ENCODE measurements around the gene CFLAR.
A peak's percentile ranks its signal among the peaks of the same experiment; 100 is the strongest.

CFLAR gene

DNA sequence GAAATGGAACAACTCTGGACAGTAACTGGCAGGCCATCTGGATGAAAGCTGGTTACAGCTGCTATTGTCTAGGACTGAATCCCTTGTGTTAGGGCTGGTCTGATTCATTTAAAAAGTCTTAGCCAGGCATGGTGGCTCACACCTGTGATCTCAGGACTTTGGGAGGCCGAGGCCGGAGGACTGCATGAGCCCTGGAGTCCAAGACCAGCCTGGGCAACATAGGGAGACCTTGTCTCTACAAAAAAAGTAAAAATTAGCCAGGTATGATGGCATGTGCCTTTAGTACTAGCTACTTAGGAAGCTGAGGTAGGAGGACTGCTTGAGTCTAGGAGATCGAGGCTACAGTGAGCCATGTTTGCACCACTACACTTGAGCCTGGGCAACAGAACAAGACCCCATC is 15.5 kb upstream of the CFLAR start:
- Histone ChIP-seq H3K27ac (ENCODE audit: low read depth, low read length) (no peak overlapping the region), H3K9ac (ENCODE audit: low read length in 5 of 5) (no peak overlapping the region), H3K36me3 (ENCODE audit: control insufficient read depth in 5 of 5, insufficient read depth in 5 of 5, low read length in 5 of 5) (no peaks in the 10 kb centered on the region), H3K4me1 (ENCODE audit: control insufficient read depth in 5 of 5, insufficient read depth in 5 of 5, low read length in 5 of 5) (no peaks in the 10 kb centered on the region), H3K4me3 (ENCODE audit: low read depth in 1 of 5, low read length in 5 of 5) (no peak overlapping the region), H3K9me3 (ENCODE audit: control insufficient read depth in 5 of 5, low read length in 5 of 5) (no peaks in the 10 kb centered on the region), H3K27me3 (ENCODE audit: control insufficient read depth in 5 of 5, insufficient read depth in 4 of 5, low read length in 5 of 5) (no peaks in the 10 kb centered on the region)

DNA sequence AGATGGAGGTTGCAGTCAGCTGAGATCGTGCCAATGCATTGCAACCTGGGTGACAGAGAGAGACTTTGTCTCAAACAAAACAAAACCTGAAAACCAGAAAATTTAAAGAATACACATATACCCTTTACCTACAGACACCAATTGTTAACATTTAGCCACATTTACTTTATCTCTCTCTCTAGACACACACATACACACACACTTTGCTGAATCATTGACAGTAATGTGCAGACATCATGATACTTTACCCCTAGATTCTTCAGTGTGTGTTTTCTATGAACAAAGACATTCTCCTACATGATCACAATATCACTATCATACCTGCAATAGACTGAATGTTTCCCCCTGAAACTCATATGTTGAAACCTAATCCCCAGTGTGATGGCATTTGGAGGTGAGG is 10.2 kb upstream of the CFLAR start:
- H3K27ac ChIP-seq (ENCODE audit: low read depth, low read length): no peak overlapping the region
- H3K9me3 ChIP-seq (ENCODE audit: control insufficient read depth in 5 of 5, low read length in 5 of 5): no peaks in the 10 kb centered on the region
- H3K27me3 ChIP-seq (ENCODE audit: control insufficient read depth in 5 of 5, insufficient read depth in 4 of 5, low read length in 5 of 5): no peaks in the 10 kb centered on the region
- H3K4me3 ChIP-seq (ENCODE audit: low read depth in 1 of 5, low read length in 5 of 5): no peak overlapping the region
- peaks cover 0 to 16% (median 4%) of the 10 kb centered on the region in 5 donors for H3K4me1 ChIP-seq (ENCODE audit: control insufficient read depth in 5 of 5, insufficient read depth in 5 of 5, low read length in 5 of 5)
- no peaks in the 10 kb centered on the region for H3K36me3 ChIP-seq (ENCODE audit: control insufficient read depth in 5 of 5, insufficient read depth in 5 of 5, low read length in 5 of 5)
- no peak overlapping the region for H3K9ac ChIP-seq (ENCODE audit: low read length in 5 of 5)

DNA sequence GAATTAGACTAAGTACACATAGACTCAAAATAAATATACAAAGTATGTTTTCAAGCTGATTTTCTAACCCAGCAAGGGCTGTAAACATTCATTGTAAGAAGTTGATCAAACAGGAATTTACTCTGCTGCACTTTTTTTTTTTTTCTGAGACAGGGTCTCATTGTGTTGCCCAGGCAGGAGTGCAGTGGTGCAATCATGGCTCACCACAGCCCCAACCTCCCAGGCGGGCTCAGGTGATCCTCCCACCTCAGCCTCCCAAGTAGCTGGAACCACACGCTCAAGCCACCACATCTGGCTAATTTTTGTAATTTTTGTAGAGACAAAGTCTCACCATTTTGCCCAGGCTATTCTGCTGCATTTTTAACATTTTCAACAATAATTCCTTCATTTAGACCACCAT is 8.3 kb upstream of the CFLAR start:
- Histone ChIP-seq H3K4me1 (ENCODE audit: control insufficient read depth in 5 of 5, insufficient read depth in 5 of 5, low read length in 5 of 5) (peaks cover 0 to 21% (median 5%) of the 10 kb centered on the region in 5 donors), H3K4me3 (ENCODE audit: low read depth in 1 of 5, low read length in 5 of 5) (no peak overlapping the region), H3K9me3 (ENCODE audit: control insufficient read depth in 5 of 5, low read length in 5 of 5) (no peaks in the 10 kb centered on the region), H3K27ac (ENCODE audit: low read depth, low read length) (no peak overlapping the region), H3K36me3 (ENCODE audit: control insufficient read depth in 5 of 5, insufficient read depth in 5 of 5, low read length in 5 of 5) (no peaks in the 10 kb centered on the region), H3K27me3 (ENCODE audit: control insufficient read depth in 5 of 5, insufficient read depth in 4 of 5, low read length in 5 of 5) (no peaks in the 10 kb centered on the region), H3K9ac (ENCODE audit: low read length in 5 of 5) (no peak overlapping the region)

DNA sequence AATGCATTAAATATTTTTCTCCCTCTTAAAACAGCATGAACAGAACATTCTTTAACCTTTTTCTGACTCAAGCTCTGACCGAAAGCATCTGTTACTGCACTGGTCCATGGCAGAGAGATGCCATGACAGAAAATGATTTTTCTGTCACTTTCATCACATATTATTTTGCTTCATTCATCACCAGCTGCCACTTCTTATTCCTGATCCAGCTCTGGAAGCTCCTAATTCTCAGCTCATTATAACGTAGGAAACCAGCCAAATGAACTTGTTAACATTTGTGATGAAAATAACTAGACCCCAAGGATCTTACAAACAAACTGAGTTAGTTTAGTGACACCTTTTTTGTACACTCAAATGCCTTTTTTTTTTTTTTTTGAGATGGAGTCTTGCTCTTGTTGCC is 7.6 kb upstream of the CFLAR start:
- Histone ChIP-seq H3K27ac (ENCODE audit: low read depth, low read length) (no peak overlapping the region), H3K9ac (ENCODE audit: low read length in 5 of 5) (no peak overlapping the region), H3K4me1 (ENCODE audit: control insufficient read depth in 5 of 5, insufficient read depth in 5 of 5, low read length in 5 of 5) (peaks cover 0 to 21% (median 5%) of the 10 kb centered on the region in 5 donors), H3K27me3 (ENCODE audit: control insufficient read depth in 5 of 5, insufficient read depth in 4 of 5, low read length in 5 of 5) (no peaks in the 10 kb centered on the region), H3K4me3 (ENCODE audit: low read depth in 1 of 5, low read length in 5 of 5) (no peak overlapping the region), H3K9me3 (ENCODE audit: control insufficient read depth in 5 of 5, low read length in 5 of 5) (no peaks in the 10 kb centered on the region), H3K36me3 (ENCODE audit: control insufficient read depth in 5 of 5, insufficient read depth in 5 of 5, low read length in 5 of 5) (no peaks in the 10 kb centered on the region)

DNA sequence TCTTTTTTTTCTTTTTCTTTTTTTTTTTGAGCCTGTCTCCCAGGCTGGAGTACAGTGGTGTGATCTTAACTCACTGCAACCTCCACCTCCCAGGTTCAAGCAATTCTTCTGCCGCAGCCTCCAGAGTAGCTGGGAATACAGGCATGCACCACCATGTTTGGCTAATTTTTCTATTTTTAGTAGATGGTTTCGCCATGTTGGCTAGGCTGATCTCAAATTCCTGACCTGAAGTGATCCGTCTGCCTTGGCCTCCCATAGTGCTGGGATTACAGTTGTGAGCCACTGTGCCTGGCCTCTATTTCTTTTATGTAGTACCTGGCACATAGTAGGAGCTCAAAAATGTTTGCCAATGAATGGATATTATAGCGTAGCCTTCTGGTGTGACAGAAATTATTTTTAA is 6.8 kb upstream of the CFLAR start:
- Histone ChIP-seq H3K4me3 (ENCODE audit: low read depth in 1 of 5, low read length in 5 of 5) (no peak overlapping the region), H3K27ac (ENCODE audit: low read depth, low read length) (no peak overlapping the region), H3K36me3 (ENCODE audit: control insufficient read depth in 5 of 5, insufficient read depth in 5 of 5, low read length in 5 of 5) (no peaks in the 10 kb centered on the region), H3K9ac (ENCODE audit: low read length in 5 of 5) (no peak overlapping the region), H3K27me3 (ENCODE audit: control insufficient read depth in 5 of 5, insufficient read depth in 4 of 5, low read length in 5 of 5) (no peaks in the 10 kb centered on the region), H3K4me1 (ENCODE audit: control insufficient read depth in 5 of 5, insufficient read depth in 5 of 5, low read length in 5 of 5) (peaks cover 0 to 21% (median 6%) of the 10 kb centered on the region in 5 donors), H3K9me3 (ENCODE audit: control insufficient read depth in 5 of 5, low read length in 5 of 5) (no peaks in the 10 kb centered on the region)

DNA sequence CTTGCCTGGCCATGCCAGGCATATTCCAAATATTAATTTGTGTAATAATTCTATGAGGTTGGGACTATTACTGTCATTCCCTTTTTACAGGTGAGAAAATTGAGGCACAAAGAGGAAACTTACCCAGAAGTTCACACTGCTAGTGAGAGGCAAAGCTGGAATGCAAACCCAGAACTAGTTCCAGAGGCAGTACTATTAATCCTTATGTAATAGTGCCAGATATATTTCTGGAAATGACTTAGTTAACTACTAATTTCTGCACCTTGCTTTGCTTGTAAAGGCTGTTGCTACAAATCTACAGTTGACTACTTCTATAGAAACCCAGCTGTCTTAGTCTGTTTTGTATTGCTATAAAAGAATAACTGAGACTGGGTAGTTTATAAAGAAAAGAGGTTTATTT is 5.3 kb upstream of the CFLAR start:
- no peaks in the 10 kb centered on the region for H3K36me3 ChIP-seq (ENCODE audit: control insufficient read depth in 5 of 5, insufficient read depth in 5 of 5, low read length in 5 of 5)
- no peak overlapping the region for H3K27ac ChIP-seq (ENCODE audit: low read depth, low read length)
- H3K9ac ChIP-seq (ENCODE audit: low read length in 5 of 5): no peak overlapping the region
- no peaks in the 10 kb centered on the region for H3K9me3 ChIP-seq (ENCODE audit: control insufficient read depth in 5 of 5, low read length in 5 of 5)
- no peak overlapping the region for H3K4me3 ChIP-seq (ENCODE audit: low read depth in 1 of 5, low read length in 5 of 5)
- peaks cover 2 to 26% (median 17%) of the 10 kb centered on the region in 5 donors for H3K4me1 ChIP-seq (ENCODE audit: control insufficient read depth in 5 of 5, insufficient read depth in 5 of 5, low read length in 5 of 5)
- H3K27me3 ChIP-seq (ENCODE audit: control insufficient read depth in 5 of 5, insufficient read depth in 4 of 5, low read length in 5 of 5): no peaks in the 10 kb centered on the region

DNA sequence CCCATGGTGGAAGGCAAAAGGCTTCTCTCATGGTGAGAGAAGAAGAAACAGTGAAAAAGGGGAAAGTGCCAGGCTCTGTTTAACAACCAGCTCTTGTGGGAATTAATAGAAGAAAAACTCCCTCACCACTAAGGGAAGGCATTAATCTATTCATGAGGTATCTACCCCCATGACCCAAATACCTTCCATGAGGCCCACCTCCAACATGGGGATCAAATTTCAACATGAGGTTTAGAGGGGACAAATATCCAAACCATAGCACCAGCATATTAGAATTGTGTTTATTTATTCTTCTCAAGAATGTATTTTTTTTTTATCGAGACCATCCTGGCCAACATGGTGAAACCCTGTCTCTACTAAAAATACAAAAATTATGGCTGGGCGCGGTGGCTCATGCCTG is 4.9 kb upstream of the CFLAR start:
- no peak overlapping the region for H3K9ac ChIP-seq (ENCODE audit: low read length in 5 of 5)
- no peak overlapping the region for H3K4me3 ChIP-seq (ENCODE audit: low read depth in 1 of 5, low read length in 5 of 5)
- H3K27ac ChIP-seq (ENCODE audit: low read depth, low read length): no peak overlapping the region
- no peaks in the 10 kb centered on the region for H3K9me3 ChIP-seq (ENCODE audit: control insufficient read depth in 5 of 5, low read length in 5 of 5)
- H3K36me3 ChIP-seq (ENCODE audit: control insufficient read depth in 5 of 5, insufficient read depth in 5 of 5, low read length in 5 of 5): no peaks in the 10 kb centered on the region
- H3K4me1 ChIP-seq (ENCODE audit: control insufficient read depth in 5 of 5, insufficient read depth in 5 of 5, low read length in 5 of 5): peaks cover 2 to 26% (median 18%) of the 10 kb centered on the region in 5 donors
- no peaks in the 10 kb centered on the region for H3K27me3 ChIP-seq (ENCODE audit: control insufficient read depth in 5 of 5, insufficient read depth in 4 of 5, low read length in 5 of 5)

DNA sequence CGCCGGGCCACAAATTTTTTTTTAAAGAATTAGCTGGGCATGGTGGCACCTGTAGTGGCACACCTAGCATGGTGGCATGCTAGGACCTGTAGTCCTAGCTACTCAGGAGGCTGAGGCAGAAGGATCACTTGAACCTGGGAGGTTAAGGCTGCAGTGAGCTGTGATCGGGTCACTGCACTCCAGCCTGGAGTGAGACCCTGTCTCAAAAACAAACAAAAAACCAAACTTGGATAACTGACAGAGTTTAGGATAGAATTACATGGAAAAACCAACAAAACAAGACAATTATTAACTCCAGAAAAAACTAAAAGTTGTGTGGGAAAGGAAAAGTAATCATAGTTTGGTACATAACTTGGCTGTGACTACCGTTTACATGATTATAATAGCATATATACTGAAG is 1.6 kb upstream of the CFLAR start:
- Histone ChIP-seq H3K9ac (ENCODE audit: low read length in 5 of 5) (no peak overlapping the region), H3K9me3 (ENCODE audit: control insufficient read depth in 5 of 5, low read length in 5 of 5) (no peaks in the 10 kb centered on the region), H3K27ac (ENCODE audit: low read depth, low read length) (peak overlapping the region; percentile 100), H3K36me3 (ENCODE audit: control insufficient read depth in 5 of 5, insufficient read depth in 5 of 5, low read length in 5 of 5) (no peaks in the 10 kb centered on the region), H3K4me1 (ENCODE audit: control insufficient read depth in 5 of 5, insufficient read depth in 5 of 5, low read length in 5 of 5) (peaks cover 5 to 36% (median 22%) of the 10 kb centered on the region in 5 donors), H3K27me3 (ENCODE audit: control insufficient read depth in 5 of 5, insufficient read depth in 4 of 5, low read length in 5 of 5) (no peaks in the 10 kb centered on the region), H3K4me3 (ENCODE audit: low read depth in 1 of 5, low read length in 5 of 5) (peak overlapping the region in 2 of 5 donors; percentile 34 to 96)

DNA sequence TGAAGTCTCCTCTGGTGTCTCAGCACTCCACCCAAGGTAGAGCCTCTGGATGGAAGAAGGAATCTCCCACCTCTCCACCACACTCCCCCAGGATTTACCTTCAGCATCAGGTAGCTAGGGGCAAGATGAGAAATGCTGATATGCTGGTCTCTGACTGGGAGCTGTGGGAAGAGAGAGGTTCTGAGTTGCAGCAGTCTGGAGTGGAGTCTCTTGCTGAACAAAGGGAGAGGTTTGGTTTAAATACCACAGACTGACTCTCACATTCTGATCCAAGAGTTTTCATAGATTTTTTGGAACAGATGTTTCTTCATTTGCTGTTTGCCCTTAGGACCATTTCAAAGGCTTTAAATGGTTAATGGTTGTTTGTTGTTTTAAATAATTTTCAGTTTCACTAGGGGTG is 1.1 kb upstream of the CFLAR start:
- Histone ChIP-seq H3K27me3 (ENCODE audit: control insufficient read depth in 5 of 5, insufficient read depth in 4 of 5, low read length in 5 of 5) (no peaks in the 10 kb centered on the region), H3K36me3 (ENCODE audit: control insufficient read depth in 5 of 5, insufficient read depth in 5 of 5, low read length in 5 of 5) (no peaks in the 10 kb centered on the region), H3K4me1 (ENCODE audit: control insufficient read depth in 5 of 5, insufficient read depth in 5 of 5, low read length in 5 of 5) (peaks cover 5 to 39% (median 24%) of the 10 kb centered on the region in 5 donors), H3K27ac (ENCODE audit: low read depth, low read length) (peak overlapping the region; percentile 100), H3K4me3 (ENCODE audit: low read depth in 1 of 5, low read length in 5 of 5) (peak overlapping the region in 3 of 5 donors; percentile 34 to 96 (median 36)), H3K9me3 (ENCODE audit: control insufficient read depth in 5 of 5, low read length in 5 of 5) (no peaks in the 10 kb centered on the region), H3K9ac (ENCODE audit: low read length in 5 of 5) (peak overlapping the region in 1 of 5 donors; percentile 2)

DNA sequence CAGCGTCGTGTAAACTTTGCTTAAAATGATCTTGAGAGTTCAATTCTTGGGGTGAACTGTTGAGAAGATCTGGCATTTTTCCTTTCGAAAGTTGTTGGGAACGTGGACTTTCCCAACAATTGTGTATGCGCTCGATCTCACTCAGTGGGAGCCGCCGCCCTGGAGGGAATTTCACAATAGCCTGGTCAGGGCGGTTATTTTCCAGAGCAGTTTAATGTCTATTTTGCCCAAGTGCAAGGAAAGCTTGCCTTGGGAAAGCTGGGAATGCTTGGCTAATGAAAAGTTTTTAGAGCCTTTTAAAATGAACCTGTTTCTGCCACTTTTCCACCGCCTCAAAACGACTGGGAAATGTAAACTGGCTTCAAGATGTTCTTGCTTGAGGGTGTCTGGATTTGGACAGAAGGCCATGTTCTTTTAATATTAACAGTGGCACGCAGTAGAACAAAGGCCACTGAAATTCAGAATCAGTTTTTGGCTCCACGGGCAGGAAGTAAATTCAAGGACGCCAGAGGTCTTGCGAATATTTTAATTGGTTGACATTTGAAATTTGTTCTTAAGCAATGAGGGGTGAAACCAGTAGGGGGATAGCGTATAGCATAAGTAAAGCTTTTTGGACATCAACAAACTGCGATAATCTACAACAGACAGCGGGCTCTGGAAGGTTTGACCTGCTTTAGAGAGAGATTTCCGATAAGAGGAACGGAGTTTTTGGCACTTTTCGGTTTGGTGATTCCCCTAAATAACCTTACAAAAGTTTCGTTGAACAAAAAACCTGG is 1.2 kb downstream of the CFLAR start:
- Histone ChIP-seq H3K27ac (ENCODE audit: low read depth, low read length) (peak overlapping the region; percentile 100), H3K4me3 (ENCODE audit: low read depth in 1 of 5, low read length in 5 of 5) (peak overlapping the region; percentile 92 to 97 (median 96)), H3K9ac (ENCODE audit: low read length in 5 of 5) (peak overlapping the region; percentile 89 to 100 (median 99)), H3K9me3 (ENCODE audit: control insufficient read depth in 5 of 5, low read length in 5 of 5) (no peaks in the 10 kb centered on the region), H3K36me3 (ENCODE audit: control insufficient read depth in 5 of 5, insufficient read depth in 5 of 5, low read length in 5 of 5) (peaks cover 0 to 3% (median 1%) of the 10 kb centered on the region in 5 donors), H3K4me1 (ENCODE audit: control insufficient read depth in 5 of 5, insufficient read depth in 5 of 5, low read length in 5 of 5) (peaks cover 5 to 55% (median 43%) of the 10 kb centered on the region in 5 donors), H3K27me3 (ENCODE audit: control insufficient read depth in 5 of 5, insufficient read depth in 4 of 5, low read length in 5 of 5) (no peaks in the 10 kb centered on the region)
